ENCODE data around the gene PRR20G. TPM values are rescaled to one million over a fixed set of nuclear protein-coding genes. Genes with fewer than 3 reads are reported as not detected.

PRR20G gene
- total and polyA plus RNA-seq, 2 of the 4 experiments (the other 2 are of a cell fraction), result not detected

GRCh38 chr3:127299276-127299675 lies 11.4 kb upstream of the PRR20G start:
- Histone ChIP-seq H3K4ac (ENCODE audit: low read depth, low read length) (no peak overlapping the region), H3K27ac (ENCODE audit: insufficient read depth, low read length) (no peak overlapping the region), H2BK20ac (ENCODE audit: low read depth, low read length) (no peak overlapping the region), H2AK9ac (replicated peaks; ENCODE audit: low read depth, low read length, poor library complexity) (no peak overlapping the region), H3K18ac (ENCODE audit: low read depth, low read length) (no peak overlapping the region), H3K36me3 (ENCODE audit: control insufficient read depth, insufficient read depth, low read length) (no peaks in the 10 kb centered on the region), H4K8ac (ENCODE audit: low read depth in 2 of 2, low read length in 2 of 2) (no peak overlapping the region), H2AK5ac (ENCODE audit: low read depth, low read length) (no peak overlapping the region), H2AFZ (replicated peaks; ENCODE audit: low read length, poor library complexity) (no peak overlapping the region), H3K4me2 (ENCODE audit: low read depth, low read length) (no peak overlapping the region), H3K56ac (ENCODE audit: extremely low read depth, insufficient read depth, low read length) (no peak overlapping the region), H3K4me3 (ENCODE audit: insufficient read depth, low read depth, low read length) (no peak overlapping the region), H4K20me1 (ENCODE audit: insufficient read depth, low read length) (no peaks in the 10 kb centered on the region), H3K9me1 (ENCODE audit: insufficient read depth, low read length) (no peaks in the 10 kb centered on the region), H2BK15ac (ENCODE audit: low read depth, low read length) (no peak overlapping the region), H4K91ac (ENCODE audit: insufficient read depth, low read depth, low read length) (no peak overlapping the region), H2BK5ac (ENCODE audit: low read depth, low read length, poor library complexity, severe bottlenecking) (no peak overlapping the region), H3K9ac (ENCODE audit: low read depth, low read length) (no peak overlapping the region), H3K23ac (ENCODE audit: low read depth, low read length) (no peak overlapping the region), H3K27me3 (ENCODE audit: control insufficient read depth, insufficient read depth, low read length) (peaks cover 3% of the 10 kb centered on the region), H2BK120ac (ENCODE audit: low read depth, low read length) (no peak overlapping the region), H3K9me3 (ENCODE audit: control insufficient read depth, insufficient read depth, low read length) (no peaks in the 10 kb centered on the region), H4K5ac (ENCODE audit: low read depth, low read length) (no peak overlapping the region), H3K4me1 (ENCODE audit: control insufficient read depth, insufficient read depth, low read length) (no peaks in the 10 kb centered on the region), H3K14ac (replicated peaks; ENCODE audit: low read depth, low read length) (no peak overlapping the region), H3K79me1 (ENCODE audit: low read depth in 1 of 2, low read length in 2 of 2) (no peaks in the 10 kb centered on the region)
- dilution Hi-C loops (cut with HindIII; ENCODE audit: low sequenced_read_pairs, unreplicated experiment) (no loop called here), in situ Hi-C loops (cut with MboI; ENCODE audit: low sequenced_read_pairs) (no loop called here), intact Hi-C loops (cut with micrococcal nuclease) (no loop called here)
- no peak for DNase-seq
- ATAC-seq (ENCODE audit: low read depth), result no peak
- no peak for TF ChIP-seq FOS (IDR thresholded peaks at IDR 0.05; ENCODE audit: low read depth, low read length)
- TF ChIP-seq MAZ (IDR thresholded peaks at IDR 0.05; ENCODE audit: borderline replicate concordance, low read depth, low read length), result no peak
- TF ChIP-seq ELK1 (IDR thresholded peaks at IDR 0.05; ENCODE audit: borderline replicate concordance, low read depth, low read length), result no peak
- TF ChIP-seq NFE2L2 (IDR thresholded peaks at IDR 0.05; ENCODE audit: low read depth, low read length), result no peak
- TF ChIP-seq MXI1 (IDR thresholded peaks at IDR 0.05; ENCODE audit: borderline replicate concordance, low read depth, low read length), result no peak
- TF ChIP-seq RCOR1 (IDR thresholded peaks at IDR 0.05; ENCODE audit: insufficient replicate concordance, low read length), result no peak
- no peak for TF ChIP-seq CHD1 (IDR thresholded peaks at IDR 0.05; ENCODE audit: low read depth, low read length)
- no peak for TF ChIP-seq CEBPB (IDR thresholded peaks at IDR 0.05; ENCODE audit: low read depth, low read length)
- TF ChIP-seq MAFK (IDR thresholded peaks at IDR 0.05; ENCODE audit: low read depth, low read length), result no peak
- TF ChIP-seq POLR2A (IDR thresholded peaks at IDR 0.05; ENCODE audit: low read depth, low read length), result no peak
- no peak for TF ChIP-seq CTCF (conservative IDR thresholded peaks at IDR 0.05; ENCODE audit: low read depth, low read length)
- no peak for TF ChIP-seq SMC3 (IDR thresholded peaks at IDR 0.05; ENCODE audit: low read depth, low read length)
- TF ChIP-seq RAD21 (IDR thresholded peaks at IDR 0.05; ENCODE audit: low read length), result no peak
- TF ChIP-seq BHLHE40 (IDR thresholded peaks at IDR 0.05; ENCODE audit: low read depth, low read length), result no peak
- TF ChIP-seq RFX5 (IDR thresholded peaks at IDR 0.05; ENCODE audit: low read depth, low read length), result no peak
- no peak for TF ChIP-seq USF2 (IDR thresholded peaks at IDR 0.05; ENCODE audit: low read depth, low read length)
- POLR2A ChIA-PET (ENCODE audit: unreplicated experiment), result no interaction called here
- WGBS, 2 experiments (ENCODE audit: extremely low coverage in 2 of 2, insufficient read length in 1 of 2), result no CpG with 5 or more reads among the region's 6 CpGs
- CTCF ChIA-PET, result no interaction called here
- no TSS peak for BruUV-seq (replicated peaks)

Measured in IMR-90 (cell line).